VCaP (cell line): ENCODE measurements around the gene GPR152.

Source experiments
- H3K27ac ChIP-seq: fragments of 450-650 bp; 2 replicates; pipeline ENCODE4 v1.5.1; 2017
- TF ChIP-seq, protein P1 (sequence below): fragments of 450-650 bp; conservative IDR thresholded peaks from 2 replicates; pipeline ENCODE4 v1.5.1; 2017; ENCODE audit warnings: mild to moderate bottlenecking, moderate library complexity

GPR152 gene

DNA sequence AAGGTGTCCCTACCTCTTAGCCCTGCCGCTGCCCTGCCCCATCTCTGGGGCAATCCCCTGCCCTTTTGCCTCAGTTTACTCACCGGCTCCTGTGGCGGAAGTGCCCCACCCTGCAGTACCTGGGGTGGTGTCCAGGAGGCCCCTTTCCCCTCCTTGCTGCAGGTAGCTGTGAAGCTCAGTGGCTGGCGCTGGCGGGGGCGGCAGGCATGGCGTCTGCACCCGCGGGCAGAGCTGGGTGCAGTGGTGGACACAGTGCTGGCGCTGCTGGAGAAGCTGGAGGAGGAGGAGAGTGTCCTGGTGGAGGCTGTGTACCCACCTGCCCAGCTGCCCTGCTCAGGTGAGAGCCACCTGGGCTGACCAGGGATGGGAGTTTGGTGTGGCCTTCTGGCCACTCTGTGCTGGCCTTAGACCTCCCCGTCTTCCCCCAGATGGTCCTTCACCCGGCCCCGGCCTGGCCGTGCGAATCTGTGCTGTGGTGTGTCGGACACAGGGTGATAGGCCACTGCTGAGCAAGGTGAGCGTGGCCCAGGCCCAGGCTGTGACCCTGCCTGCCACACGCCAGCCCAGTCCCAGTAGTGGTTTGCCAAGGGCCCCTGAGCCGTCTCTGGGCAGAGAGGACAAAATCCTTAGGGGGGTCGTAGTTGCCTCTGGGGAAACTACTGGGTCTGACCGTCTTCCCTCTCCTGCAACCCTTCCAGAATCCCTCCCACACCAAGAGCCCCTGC, 33.0 kb downstream of the GPR152 start:
- peak overlapping the region; percentile 97 for H3K27ac ChIP-seq

DNA sequence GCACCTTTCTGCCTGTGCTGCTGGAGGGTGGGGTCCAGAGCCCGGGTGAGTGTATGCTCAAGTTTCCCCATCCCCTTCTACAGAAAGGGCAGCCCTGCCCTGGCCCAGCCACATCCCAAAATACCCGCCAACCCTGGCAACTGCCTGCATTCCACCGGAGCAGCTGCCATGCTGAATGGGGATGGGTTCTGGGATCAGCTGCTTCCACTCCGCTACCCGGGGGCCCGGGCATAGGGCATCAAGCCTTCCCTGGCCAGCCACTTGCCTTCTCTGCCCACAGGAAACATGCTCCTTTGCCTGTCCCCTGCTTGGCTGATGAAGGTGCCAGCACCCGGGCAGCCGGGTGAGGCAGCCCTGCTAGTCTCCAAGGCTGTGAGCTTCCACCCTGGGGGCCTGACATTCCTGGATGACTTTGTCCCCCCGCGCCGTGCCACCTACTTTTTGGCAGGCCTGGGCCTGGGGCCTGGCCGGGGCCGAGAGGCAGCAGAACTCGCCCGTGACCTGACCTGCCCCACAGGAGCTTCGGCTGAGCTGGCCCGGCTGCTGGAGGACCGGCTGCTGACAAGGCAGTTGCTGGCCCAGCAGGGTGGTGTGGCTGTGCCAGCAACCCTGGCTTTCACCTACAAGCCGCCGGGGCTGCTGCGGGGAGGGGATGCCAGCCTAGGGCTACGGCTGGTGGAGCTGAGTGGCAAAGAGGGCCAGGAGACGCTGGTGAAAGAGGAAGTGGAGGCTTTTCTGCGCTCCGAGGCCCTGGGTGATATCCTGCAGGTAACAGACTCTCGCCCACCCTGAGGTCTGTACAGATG, 33.9 kb downstream of the GPR152 start:
- peak overlapping the region; percentile 97 for H3K27ac ChIP-seq
- TF ChIP-seq, protein P1, sequence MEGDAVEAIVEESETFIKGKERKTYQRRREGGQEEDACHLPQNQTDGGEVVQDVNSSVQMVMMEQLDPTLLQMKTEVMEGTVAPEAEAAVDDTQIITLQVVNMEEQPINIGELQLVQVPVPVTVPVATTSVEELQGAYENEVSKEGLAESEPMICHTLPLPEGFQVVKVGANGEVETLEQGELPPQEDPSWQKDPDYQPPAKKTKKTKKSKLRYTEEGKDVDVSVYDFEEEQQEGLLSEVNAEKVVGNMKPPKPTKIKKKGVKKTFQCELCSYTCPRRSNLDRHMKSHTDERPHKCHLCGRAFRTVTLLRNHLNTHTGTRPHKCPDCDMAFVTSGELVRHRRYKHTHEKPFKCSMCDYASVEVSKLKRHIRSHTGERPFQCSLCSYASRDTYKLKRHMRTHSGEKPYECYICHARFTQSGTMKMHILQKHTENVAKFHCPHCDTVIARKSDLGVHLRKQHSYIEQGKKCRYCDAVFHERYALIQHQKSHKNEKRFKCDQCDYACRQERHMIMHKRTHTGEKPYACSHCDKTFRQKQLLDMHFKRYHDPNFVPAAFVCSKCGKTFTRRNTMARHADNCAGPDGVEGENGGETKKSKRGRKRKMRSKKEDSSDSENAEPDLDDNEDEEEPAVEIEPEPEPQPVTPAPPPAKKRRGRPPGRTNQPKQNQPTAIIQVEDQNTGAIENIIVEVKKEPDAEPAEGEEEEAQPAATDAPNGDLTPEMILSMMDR = no peak

More for the DNA sequence above, 33.0 kb downstream of the GPR152 start:
- TF ChIP-seq, protein P1 = no peak

DNA sequence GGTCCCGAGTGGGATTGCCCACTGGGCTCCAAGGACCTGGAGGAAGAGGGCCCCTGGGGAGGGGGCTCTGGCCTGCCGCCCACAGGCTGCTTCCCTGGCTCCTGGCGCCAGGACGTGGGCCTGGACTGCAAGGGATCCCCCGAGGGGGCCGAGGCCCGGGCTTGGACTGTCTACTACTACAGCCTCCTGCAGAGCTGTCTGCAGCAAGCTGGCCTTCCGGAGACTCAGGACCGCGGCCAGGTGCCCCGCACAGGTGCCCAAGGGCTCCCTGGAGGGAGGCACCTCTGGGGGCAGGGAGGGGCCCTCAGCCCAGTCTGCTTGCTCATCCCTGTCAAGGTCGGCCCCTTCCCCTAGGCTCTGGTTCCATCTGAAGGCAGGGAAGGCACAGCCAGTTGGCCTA, 35.1 kb downstream of the GPR152 start:
- H3K27ac ChIP-seq = no peak overlapping the region
- TF ChIP-seq, protein P1 = no peak

DNA sequence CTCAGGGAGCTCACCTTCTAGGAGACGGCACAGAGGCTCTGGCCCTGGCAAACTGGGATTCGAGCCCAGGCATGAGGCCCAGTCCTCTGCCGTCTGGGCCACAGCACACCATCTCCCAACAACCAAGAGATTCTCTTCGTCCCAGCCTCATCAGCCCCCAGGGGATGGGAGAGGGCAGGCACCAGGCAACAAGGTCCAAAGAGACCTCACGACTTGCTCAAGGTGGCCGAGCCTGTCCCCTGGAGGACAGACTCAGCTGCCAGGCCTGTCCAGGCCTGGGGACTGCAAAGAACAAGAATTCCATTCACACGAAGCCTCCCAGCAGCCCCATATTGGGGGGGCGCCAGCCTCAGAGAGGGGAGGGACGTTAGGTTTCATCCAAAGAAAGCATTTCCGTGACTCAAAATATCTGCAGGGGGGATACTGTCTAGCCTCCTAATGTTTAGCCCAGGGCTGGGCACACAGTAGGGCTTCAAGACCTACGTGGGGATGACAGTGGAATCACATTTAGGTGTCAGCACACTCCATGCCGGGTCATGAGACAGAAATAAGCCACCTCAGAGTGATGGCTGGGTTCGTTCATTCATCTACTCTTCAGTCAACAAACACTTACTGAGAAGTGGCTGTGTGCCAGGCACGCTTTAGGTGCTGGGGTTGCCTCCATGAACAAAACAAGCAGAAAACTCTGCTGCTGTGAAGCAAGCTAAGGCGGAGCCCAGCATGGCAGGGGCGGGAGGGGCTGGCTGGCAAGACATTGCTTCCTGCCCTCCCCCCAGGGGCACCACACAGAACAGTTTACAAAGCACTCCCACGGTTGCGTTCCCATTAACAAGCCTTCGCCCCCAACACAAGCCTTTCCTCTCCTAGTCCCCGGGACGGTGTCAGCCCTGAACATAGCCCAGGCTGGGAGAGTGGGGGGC, 35.9 kb downstream of the GPR152 start:
- TF ChIP-seq, protein P1 = no peak
- H3K27ac ChIP-seq = no peak overlapping the region; the same call in 1 of the 2 replicates

- TF ChIP-seq, protein P1 = no peak
- peak within 1 kb of the TSS; percentile 56; the same call in 1 of the 2 replicates for H3K27ac ChIP-seq
Measured at GRCh38 chr11:67415501-67416304, 36.8 kb downstream of the GPR152 start, which contains the start of gene CARNS1. CARNS1 (plus strand) TSS chr11:67415678; CDS start chr11:67416200, 522 bp downstream.

- TF ChIP-seq, protein P1 = no peak
- H3K27ac ChIP-seq = no peak overlapping the region
Measured at GRCh38 chr11:67413266-67413849, 39.2 kb downstream of the GPR152 start.
